Right renal pelvis (tissue), 4 donors: ENCODE measurements around the gene COMMD8. TPM values are rescaled to one million over a fixed set of nuclear protein-coding genes. Genes with fewer than 3 reads are reported as not detected.
"Not testable (repeated sequence)": the region's sequence is repeated elsewhere in the genome, so short reads cannot be mapped to it uniquely, and the experiment has no call there.

Experiments used
- DNase-seq, 4 donors: peaks; one replicate each; pipeline ENCODE4 v3.0.0-alpha.2; 2013; ENCODE audit warnings: low read depth in 4 of 4, low spot score in 3 of 4, missing footprints in 1 of 4
- polyA plus RNA-seq, 4 donors: library from polyadenylated mRNA; unstranded; fragments of 120-200 nt; gene quantifications; one replicate each; pipeline ENCODE4 v1.2.1, GENCODE V29; 2013; ENCODE audit not compliant: insufficient read length in 4 of 4

The COMMD8 gene
- polyA plus RNA-seq, result 10 to 100 TPM; 47.2 to 53.2 (median 50.9) TPM

DNA sequence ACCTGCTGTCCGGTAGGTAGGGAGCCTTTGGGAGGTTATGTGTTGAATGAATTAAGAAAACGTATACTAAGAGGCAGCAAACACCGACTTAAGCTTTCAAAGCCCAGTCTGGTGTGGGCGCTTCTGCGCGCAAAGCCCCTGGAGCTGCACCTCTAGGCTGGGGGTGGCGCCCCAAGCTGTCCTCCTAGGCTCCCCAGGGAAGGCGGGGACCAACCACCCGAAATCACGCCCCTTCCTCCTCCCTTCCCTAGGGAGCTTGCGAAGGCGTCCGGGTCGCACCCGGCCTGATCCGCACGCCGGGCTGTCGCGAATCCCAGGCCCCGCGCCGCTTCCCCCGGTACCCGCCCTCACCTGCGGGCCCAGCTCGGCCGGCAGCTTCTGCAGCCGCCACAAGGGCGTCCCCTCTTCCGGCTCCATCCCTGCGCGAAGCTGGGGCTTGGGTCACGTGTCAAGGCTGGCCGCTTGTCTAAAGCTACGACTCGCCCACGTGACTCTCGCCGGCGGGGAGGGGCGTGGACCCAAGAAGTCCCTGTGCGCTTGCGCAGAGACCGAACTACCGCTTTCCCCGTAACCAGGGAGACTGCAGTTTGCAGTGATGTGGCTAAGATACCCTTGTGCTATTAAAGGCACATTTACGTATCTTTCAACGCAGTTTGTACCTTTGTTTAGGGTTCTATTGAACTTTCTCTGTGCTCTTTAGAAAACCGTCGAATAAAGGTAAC, at the start of gene COMMD8:
Gene COMMD8, minus strand, starts transcription at position 468 of the 722 bp plus-strand sequence. Its CDS starts 51 bp downstream, at position 417.
- peak; percentile 91 to 93 (median 92) for DNase-seq

DNA sequence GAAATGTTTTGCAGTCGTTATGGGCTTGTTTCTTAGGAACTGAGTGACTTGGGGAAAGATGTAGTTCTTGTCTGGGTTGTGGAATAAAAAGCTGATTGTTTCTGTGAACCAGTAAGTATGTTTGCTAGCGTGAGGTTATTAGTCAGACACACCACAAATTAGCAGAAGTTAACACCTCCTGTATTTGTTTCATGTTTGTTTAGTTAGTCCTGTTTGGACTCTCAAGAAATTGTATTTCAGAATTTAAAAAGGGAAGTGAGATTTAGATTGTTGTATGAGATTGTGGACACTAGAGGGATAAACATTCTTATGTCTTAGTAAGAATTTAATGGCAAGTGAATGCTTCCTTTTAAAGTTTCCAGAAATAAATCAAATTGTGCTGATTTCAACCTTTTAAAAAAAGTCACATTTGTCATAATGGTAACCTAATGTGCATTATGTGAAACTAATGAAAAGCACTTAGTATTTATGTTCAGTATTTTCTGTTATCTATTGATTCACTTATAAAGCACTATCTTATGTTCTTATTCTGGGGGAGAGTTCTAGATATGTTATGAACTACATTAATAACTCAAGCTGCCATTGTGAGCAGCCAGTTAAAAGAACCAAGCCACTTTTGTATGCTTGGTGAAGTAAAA, 47.1 kb upstream of the COMMD8 start:
- no peak for DNase-seq

DNA sequence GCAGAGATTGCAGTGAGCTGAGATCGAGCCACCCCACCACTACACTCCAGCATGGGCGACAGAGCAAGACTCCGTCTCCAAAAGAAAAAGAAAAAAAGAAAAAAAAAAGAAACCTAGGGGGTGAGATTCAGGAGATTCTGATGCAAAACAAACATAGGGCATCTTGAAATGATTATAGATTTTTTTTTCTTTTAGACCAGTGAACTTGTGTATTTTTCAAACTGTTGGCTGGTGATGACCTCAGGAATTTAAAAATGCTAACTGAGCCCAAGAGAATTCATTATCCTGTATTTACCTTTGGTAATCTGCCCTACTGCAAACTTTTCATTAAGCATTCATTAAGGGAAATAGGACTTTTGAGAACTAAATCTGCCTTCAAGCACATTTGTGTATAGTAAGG, 42.2 kb upstream of the COMMD8 start:
- no peak for DNase-seq

DNA sequence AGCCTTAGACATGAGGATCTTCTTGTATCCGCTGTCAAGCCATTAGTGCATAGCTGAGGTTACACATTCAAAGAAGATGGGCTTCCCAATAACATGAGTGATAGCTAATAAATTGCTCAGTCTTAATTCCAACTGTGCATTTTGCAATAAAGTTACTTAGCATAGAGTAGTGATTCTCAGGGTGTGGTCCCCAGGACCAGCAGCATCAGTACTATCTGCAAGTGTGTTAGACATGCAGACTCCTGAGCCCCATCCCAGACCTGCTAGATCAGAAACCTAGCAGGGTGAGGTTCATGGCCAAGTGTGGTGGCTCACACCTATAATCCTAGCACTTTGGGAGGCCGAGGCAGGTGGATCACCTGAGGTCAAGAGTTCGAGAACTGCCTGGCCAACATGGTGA, 41.6 kb upstream of the COMMD8 start:
- DNase-seq, result no peak

DNA sequence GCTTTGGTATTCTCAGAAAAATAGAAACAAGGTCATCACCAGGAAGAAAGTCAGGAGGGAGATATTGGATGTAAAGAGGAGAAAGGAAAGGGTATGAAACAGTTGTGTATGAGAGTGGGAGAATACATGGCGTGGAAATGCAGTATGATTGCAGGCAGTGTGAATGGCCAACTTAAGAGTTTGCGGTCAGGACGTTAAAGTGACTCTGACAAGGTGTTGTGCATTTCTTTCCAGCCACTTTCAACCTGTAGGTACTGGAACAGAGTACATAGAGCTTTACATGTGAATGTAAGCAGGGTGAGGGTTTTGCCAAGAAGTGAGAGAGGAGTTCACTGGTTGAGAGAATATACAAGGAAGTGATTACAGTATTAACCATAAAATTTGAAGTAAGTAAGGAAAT, 37.3 kb upstream of the COMMD8 start:
- no peak for DNase-seq

DNA sequence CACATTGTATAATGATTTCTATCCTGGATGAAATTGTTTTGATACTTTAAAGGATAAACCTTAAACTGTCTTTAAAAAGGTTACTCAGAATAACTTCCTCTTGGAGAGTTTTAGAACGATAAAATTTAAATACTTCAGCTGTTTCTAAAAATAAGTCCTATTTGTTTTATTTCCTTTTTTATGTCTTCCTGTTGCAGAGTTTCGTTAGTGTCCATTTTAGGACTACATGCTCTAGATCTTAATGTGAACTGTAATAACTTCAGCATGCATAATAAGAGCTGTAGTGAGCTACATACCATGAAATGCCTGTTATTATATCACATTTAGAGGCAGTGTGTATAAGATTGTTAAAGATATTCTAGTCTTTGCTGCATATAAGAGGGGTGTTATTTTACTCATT, 36.2 kb upstream of the COMMD8 start:
- peak in 1 of 4 donors; percentile 51 for DNase-seq

DNA sequence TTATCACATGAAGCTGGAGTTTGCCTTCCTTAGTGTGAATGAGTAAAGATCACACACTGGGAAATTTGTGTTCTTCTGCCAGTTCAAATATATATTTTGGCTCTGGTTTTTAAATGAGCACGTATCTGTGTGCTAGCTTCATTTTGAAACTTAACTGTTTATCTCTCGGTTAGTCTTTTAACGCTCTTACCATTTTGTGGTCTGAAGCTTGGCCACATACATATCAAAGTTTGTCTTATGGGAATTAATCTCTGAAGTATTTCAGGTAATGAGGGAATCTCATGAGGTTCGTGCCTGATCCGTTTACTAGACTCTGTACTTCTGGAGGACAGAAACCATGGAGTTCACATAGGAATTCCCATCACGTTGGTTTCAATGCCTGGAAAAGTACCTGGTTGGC, 35.4 kb upstream of the COMMD8 start:
- no peak for DNase-seq

DNA sequence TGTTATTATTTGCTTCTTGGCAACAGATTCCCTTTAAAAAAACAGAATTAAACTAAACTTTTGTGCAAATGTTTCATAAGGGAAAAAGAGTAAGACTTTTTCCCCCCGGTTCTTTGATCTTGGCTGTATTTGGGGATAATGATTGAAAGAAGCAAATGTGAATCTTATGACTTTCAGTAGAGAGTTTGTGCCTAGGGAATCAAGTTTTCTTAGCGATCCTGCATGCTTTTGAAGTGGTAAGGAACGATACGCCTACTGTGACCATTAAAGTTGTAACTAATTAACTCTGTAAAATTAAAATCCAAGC, 30.6 kb upstream of the COMMD8 start:
- DNase-seq, result no peak

DNA sequence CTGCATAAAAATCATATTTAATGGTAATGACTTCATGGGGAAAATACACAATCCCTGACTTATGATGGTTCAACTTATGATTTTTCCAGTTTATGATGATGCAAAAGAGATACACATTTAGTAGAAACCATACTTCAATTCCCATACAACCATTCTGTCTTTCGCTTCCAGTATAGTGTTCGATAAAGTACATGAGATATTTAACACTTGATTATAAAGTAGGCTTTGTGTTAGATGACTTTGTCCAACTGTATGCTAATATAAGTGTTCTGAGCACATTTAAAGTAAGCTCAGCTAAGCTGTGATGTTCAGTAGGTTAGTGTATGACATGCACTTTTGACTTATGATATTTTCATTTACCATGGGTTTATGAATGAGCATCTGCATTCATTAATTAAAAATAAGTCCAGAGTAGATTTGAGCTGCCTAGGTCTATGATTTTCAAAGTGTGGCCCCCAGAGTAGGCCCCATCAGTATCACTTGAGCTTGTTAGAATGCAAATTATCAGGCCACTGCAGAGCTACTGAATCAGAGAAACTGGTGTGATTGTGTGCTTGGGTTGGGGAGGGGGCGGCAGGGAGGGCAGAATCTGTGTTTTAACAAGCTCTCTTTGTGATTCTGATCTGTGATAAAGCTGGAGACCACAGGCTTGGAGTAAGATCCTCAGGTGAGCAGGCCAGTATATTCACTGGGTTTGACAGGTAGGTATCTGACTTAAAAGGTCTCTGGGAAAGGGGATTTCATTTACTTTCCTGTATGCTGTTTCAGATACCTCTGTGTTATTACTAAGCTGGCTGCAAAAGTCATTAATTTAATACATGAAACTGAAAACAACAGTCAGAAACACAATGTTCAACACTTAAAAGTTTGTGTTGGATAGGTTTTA, 30.0 kb upstream of the COMMD8 start:
- no peak for DNase-seq

DNA sequence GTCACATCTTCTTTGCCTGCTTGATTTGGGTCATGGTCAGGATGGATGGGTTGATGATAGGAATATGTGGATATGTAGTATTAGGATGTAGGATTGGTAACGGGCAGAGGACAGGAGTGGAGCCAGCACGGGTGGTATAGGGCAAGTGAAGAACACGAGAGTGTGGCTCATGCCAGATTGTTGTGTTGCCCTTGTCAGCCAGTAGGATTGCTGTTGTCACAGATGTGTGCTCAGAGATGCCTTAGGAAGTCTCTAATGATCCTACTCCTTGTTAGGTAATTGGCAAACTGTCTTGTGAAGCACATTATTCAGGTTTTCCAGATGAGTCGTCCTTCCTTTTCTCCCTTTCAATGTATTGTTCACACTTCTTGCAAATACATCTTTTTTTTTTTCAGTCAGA, 27.0 kb upstream of the COMMD8 start:
- DNase-seq, result no peak

DNA sequence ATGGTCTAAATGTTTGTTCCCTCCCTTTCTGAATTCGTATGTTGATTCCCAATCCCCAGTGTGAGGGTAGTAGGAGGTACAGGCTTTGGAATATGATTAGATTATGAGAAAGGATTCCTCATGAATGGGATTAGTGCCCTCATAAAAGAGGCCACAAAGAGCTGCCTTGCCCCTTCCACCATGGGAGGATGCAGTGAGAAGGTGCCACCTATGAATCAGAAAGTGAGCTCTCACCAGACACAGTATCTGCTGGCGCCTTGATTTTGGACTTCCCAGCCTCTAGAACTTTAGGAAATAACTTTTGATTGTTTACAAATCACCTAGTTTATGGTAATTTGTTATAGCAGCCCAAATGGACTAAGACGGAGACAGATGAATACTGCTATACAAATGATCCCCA, 25.2 kb upstream of the COMMD8 start:
- no peak for DNase-seq

DNA sequence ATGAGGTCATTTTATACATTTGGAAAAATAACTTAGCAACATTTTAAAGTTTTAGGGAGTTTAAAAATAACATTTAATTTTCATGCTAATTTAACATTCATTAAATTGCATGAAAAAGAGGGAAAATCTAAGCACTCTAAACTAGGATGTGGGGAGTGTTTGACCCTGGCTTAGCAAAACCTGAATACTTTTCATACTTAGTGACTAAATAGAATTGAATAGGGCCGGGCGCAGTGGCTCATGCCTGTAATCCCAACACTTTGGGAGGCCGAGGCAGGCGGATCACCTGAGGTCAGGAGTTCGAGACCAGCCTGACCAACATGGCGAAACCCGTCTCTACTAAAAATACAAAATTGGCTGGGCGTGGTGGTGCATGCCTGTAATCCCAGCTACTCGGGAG, 23.2 kb upstream of the COMMD8 start:
- DNase-seq, result not testable (repeated sequence)

DNA sequence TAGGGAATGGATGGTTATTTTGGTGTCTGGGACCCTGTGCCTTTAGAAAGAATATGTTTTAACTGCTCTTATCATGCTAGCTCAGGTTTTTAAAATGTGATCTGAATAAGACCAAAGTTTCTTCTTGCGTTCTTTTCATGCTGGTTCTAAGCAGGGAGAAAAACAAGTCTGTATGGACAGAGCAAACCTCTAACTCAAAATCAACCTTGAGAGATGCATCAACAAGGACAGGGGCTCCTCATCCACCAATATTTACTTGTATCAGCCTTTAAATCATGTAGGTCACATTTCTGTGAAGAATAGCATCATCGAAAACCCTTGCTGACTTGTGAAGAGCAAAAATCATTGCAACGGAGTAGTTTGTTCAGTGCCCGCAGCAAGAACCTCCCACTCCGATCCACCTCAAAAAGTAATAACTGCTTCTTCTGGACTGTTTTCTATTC, 22.8 kb upstream of the COMMD8 start:
- no peak for DNase-seq

DNA sequence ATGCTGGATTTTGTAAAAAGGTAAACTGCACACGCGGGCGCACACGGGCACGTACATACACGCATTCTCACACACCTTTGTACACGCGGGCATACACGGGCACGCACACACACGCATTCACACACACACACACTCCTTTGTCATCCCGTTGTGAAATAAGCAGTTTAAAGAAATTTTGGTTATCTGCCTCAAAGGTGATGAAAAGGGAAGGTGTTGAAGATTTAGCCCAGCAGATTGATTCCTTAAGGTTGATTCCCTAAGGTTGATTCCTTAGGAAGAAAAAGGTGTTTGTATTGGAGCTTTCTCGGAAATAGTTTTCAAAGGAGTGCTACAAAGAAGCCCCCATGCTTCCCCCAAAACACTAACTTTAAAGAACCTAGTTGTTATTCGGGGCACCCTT, 22.3 kb upstream of the COMMD8 start:
- DNase-seq, result no peak

DNA sequence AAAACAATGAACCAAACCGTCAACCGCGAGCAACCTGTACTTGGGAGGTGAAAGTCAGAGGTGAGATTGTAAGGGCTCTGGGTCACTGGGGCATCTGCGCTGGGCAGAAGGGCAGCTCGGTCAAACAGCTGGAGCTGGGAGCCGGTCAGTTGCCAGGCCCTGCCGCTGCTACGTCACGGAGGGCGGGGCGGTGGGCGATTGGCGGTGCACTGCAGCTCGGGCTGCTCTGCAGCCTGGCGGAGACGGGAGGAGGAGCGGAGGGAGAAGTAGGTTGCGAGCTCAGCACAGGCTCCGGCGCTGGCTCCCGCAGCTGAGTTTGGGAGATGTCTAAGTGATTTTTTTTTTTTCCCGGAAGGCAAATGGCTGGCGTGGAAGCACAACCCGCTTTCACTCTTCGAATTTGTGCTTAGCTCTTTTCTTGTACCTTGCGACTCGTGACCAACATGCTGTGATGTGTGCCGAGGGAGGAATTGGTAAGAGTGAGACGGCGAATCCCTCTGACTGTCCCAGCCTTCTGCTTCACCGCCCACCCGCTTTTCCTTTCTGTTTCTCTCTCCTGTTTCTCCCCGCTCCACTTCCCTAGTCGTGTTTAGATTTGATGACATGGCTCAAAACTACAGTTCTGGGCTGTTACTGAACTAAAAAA, 21.7 kb upstream of the COMMD8 start, which contains the start of gene ATP10D:
Gene ATP10D, plus strand, starts transcription at position 229 of the 646 bp plus-strand sequence. CDS start 27,266 bp downstream, outside the sequence.
- peak; percentile 87 to 88 (median 88) for DNase-seq

DNA sequence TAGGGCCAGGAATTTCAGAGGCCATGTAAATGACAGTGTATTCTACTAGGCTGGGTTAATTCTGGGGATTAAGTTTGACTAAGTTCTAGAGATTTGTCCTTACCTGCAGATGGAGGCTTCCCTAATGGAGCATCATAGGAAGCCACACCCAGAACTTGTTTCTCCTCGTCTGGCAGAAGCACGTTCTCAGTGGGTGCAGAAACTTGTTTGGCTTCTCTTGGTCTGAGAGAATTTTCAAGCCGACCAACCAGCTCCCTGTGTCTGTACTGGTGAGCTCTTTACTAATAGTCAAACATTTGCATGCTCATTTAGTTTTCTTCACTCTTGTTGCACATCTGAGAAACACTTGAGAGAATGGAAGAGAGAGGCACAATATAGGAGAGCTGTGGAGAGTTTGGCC, 20.7 kb upstream of the COMMD8 start:
- no peak for DNase-seq

DNA sequence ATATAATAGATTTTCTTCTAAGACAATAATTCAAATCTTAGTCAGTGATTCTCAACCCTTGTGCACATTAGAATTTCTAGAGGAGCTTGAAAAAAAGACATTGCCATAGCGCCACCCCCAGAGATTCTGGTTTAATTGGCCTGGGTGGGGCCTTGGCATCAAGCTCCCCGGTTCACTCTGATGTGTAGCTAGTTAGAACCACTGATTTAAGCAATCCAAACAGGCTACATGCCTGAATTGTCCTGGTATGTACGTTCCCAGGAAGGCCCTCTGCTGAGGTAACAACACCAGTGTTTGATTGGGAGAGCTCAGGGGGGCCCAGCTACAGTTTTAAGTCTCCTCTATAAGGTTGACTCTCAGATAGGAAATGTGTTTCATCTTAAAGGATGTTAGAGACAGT, 20.2 kb upstream of the COMMD8 start:
- DNase-seq, result no peak

DNA sequence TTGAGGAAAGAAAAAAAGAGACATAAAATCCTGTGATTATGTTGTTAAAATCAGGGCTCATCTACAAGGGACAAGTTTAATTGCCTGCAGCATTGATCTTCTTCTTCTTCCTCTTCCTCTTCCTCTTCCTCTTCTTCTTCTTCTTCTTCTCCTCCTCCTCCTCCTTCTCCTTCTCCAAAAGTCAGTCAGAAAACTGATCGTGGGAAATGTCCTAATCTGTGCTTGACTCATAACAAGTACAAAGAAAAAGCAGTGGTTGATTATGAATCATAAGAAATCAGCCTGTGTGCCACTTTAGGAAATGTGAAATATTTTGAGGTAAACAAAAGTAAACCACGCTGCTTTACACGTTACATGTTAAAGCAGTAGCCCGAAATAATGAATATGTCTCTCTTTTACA, 18.8 kb upstream of the COMMD8 start:
- DNase-seq, result no peak

DNA sequence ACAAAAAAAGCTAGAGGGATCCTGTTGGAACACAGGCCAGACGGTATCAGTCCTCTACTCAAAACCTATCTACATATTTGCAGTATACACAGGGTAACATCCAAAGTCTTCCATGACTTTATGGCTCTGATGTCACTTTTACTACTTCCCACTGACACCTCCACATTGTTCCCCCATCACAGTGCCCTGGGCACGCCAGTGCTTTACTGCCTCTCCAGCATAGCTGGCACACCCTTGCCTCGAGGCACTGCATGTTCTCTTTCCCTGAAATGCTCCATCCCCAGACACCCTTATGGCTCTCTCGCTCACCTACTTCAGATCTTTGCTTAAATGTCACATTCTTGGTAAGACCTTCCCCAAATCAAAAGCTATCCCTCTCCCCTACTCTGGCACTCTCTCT, 15.3 kb upstream of the COMMD8 start:
- no peak for DNase-seq

DNA sequence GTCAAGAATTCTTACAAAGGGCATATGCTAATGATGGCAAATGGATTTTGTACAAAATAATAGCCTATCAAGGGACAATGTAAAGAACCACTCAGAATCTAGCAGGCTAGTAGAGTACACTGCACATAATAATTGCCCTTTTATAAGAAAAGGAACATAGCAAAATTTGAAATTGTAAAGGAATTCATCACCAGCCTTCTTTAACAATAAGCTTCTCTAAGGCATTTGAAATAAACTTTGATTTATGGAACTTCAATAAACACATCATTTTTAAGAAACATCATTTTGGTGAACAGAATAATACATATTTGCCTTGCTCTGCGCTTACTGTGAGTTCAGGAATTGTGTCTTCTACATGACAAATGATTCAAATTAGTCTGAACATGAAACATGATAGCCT, 11.9 kb upstream of the COMMD8 start:
- DNase-seq, result no peak

DNA sequence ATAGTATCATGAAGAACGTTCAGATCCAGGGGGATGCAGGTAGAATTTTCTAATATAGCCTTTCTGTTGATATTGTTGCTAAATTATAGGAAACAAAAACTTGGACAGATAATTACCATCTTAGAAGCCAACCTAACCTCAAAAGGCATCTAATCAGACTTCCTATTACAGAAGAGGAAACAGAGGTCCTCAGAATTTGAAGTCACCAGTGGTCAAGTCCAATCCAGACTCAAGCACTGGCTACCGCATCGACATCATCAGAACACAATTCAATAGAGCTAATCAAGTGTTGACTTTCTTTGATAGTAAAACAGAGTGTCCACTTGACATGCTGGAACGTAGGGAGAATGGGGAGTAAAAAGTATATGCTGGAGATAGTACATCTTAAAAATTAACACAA, 11.3 kb upstream of the COMMD8 start:
- no peak for DNase-seq
